ENCODE results near the gene FOXL1.

DNA sequence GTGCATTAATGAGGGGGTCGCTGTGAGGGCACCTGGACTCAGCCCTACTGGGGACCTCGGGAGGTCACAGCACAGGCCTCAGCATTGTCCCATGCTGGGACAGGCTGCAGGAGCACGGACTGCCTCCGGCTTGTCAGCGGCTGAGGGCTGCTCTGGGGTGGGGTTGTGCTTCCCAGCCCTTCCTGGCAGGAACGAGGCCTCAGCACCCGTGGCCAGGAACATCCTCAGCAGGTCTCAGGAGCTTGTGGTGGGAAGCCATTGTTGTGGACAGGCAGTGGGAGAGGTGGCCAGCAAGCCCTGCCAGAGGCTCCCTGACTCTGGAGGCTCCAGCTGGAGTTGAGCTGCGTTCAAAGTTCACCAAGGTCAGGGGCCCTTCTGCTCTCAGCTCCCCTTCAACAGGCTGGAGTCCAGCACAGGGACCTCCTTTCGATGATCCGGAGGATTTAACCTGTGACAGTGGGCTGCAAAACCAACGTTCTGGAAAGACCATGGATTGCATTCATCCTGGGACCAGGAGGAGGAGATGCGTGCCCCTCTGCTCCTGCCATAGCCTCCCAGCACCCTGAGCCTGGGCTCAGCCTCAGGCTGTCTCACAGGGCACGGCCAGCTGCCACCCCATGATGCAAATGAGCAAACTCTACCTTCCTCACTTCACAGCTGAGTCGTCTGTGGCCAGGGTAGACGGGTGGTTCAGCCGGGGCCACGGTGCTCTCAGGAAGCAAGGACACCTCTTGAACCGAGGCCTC is 32.6 kb downstream of the FOXL1 start:
- TF ChIP-seq, protein P1, sequence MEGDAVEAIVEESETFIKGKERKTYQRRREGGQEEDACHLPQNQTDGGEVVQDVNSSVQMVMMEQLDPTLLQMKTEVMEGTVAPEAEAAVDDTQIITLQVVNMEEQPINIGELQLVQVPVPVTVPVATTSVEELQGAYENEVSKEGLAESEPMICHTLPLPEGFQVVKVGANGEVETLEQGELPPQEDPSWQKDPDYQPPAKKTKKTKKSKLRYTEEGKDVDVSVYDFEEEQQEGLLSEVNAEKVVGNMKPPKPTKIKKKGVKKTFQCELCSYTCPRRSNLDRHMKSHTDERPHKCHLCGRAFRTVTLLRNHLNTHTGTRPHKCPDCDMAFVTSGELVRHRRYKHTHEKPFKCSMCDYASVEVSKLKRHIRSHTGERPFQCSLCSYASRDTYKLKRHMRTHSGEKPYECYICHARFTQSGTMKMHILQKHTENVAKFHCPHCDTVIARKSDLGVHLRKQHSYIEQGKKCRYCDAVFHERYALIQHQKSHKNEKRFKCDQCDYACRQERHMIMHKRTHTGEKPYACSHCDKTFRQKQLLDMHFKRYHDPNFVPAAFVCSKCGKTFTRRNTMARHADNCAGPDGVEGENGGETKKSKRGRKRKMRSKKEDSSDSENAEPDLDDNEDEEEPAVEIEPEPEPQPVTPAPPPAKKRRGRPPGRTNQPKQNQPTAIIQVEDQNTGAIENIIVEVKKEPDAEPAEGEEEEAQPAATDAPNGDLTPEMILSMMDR (IDR thresholded peaks at IDR 0.05): no peak
- no peak for TF ChIP-seq POLR2A (IDR thresholded peaks at IDR 0.05)

Measured in suprapubic skin (tissue), 3 donors.